GM18502 (cell line): ENCODE results near the gene ARHGEF19.
"Not testable (repeated sequence)": the region's sequence is repeated elsewhere in the genome, so short reads cannot be mapped to it uniquely, and the experiment has no call there.

Experiments used
- ATAC-seq: cut with Tn5 transposase; IDR thresholded peaks from one replicate; pipeline ENCODE4 v1.9.1; 2021; ENCODE audit warnings: mild to moderate bottlenecking; ENCODE audit not compliant: unreplicated experiment, poor library complexity

Gene ARHGEF19

GRCh38 chr1:16226129-16226489, 13.7 kb upstream of the ARHGEF19 start:
- no peak for ATAC-seq

DNA sequence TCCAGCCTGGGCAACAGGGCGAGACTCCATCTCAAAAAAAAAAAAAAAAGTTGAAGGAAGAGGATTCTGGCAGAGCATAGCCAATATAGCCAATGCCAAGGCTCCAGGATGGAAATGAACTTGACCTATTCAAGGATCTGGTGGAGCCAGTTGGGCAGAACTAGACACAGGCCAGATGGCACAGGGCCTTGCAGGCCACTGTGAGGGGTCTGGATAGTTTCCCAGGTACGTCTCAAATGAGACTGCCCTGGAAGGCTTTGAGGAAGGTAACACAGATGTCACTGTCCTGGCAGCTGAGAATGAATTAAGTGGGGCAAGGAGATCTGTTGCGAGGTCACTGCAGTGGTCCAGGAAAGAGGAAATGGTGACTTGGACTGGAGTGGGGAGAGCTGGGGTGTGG, 12.0 kb upstream of the ARHGEF19 start:
- ATAC-seq = no peak

GRCh38 chr1:16222716-16223115, 10.3 kb upstream of the ARHGEF19 start:
- not testable (repeated sequence) for ATAC-seq

DNA sequence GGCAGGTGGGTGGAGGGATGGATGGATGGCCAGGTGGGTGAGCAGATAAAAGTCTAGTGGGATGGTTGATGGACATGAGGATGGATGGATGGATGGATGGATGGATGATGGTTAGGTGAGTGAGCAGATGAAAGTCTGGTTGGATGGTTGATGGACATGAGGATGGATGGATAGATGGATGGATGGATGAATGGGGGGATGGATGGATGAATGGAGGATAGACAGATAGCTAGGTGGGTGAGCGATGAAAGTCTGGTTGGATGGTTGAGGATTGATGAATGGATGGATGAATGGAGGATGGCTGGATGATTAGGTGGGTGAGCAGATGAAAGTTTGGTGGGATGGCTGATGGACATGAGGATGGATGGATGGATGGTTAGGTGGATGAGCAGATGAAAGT, 9.0 kb upstream of the ARHGEF19 start:
- ATAC-seq = no peak

- ATAC-seq = no peak
These were observed 7.6 kb upstream of the ARHGEF19 start for GRCh38 chr1:16219968-16220500.

DNA sequence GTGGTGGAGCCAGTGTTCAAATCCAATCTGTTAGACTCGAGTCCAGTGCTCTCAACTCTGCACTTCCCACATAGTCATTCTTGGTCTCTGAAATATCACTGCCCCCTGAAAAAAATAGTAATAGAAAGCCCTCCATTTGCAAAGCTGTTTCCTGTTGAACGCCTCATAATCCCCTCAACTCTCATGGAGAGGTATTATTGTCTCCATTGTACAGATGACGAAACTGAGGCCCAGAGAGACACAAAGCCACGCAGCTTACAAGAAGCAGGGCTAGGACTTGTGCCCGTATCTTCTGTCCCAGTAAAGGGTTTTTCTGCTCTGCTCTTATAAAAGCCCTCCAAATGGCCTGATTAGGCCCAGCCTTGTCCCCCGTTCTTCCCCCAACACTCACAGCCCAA, 6.2 kb upstream of the ARHGEF19 start:
- no peak for ATAC-seq

- no peak for ATAC-seq
These were observed 5.7 kb upstream of the ARHGEF19 start for GRCh38 chr1:16218014-16218673.

- ATAC-seq = peak; percentile 91
These were observed 4.8 kb upstream of the ARHGEF19 start for GRCh38 chr1:16217061-16217785.

DNA sequence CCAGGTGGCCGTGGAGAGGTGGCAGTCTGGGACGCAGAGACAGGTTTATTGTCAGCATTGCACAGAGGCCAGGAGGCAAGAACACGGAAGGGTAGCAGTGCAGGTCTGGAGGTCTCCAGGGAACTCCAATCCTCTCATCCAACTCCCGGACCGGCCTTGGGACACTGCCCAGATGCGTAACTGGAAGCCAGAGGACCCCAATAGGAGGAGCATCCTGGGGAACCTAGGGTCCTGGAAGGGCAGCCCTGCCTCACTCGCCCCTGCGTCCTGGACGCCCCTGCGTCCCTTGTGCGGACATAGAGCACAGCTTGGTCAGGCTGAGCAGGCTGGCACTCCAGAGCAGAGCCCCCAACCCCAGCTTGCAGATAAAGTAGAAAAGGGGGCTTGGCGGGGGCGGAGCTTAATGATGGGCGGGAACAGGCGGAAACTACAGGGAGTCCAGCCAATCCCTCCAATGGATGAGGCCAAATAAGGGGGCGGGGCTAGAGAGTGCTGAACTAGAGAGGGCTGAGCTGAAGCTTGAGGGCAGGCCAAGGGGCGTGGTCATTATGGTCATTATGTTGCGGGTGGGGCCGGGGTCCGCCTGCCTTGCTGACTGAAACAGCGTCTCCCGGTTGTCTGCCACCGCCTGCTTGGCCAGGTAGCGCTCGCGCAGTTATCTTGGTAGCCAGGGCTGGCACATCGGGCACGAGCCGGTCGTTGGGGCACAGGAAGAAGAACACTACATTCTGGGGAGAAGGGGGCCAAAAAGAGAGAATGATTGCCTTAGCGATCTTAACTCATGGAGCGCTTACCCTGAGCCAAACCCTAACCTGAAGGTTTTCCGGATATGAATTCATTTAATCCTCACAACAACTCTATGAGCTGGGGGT, 3.7 kb upstream of the ARHGEF19 start:
- no peak for ATAC-seq

DNA sequence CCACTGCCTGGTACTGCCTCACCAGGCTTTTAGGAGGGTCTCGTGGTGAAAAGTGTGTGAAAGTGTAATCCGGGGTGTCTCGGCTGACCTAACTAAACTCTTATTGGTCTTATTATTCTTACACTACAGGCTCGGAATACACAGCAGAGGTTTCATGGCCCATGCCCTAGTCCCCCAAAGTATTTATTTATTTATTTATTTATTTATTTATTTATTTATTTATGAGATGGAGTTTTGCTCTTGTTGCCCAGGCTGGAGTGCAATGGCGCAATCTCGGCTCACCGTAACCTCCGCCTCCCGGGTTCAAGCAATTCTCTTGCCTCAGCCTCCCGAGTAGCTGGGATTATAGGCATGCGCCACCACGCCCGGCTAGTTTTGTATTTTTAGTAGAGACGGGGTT, 2.8 kb upstream of the ARHGEF19 start:
- not testable (repeated sequence) for ATAC-seq

GRCh38 chr1:16213544-16213943, 1.1 kb upstream of the ARHGEF19 start:
- not testable (repeated sequence) for ATAC-seq

- no peak for ATAC-seq
These were observed 561 bp upstream of the ARHGEF19 start for GRCh38 chr1:16213013-16213412.

DNA sequence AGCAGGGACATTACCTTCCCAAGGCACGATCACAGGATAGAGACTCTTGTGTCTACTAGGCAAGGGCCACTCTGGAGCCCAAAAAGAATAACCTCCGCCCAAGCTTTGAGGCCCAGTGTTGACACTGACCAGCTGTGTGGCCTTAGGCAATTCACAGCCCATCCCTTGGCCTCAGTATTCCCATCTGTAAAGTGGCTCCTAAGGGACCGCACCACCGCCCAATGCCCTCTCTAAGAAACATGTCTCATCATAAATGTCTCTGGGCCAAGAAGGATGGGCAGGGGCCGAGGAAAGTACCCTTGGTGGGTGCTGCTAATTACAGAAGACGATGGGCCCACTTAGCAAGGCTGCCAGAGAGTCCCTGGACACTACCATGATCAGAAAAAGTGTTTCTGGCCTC, 628 bp downstream of the ARHGEF19 start:
- ATAC-seq = no peak

DNA sequence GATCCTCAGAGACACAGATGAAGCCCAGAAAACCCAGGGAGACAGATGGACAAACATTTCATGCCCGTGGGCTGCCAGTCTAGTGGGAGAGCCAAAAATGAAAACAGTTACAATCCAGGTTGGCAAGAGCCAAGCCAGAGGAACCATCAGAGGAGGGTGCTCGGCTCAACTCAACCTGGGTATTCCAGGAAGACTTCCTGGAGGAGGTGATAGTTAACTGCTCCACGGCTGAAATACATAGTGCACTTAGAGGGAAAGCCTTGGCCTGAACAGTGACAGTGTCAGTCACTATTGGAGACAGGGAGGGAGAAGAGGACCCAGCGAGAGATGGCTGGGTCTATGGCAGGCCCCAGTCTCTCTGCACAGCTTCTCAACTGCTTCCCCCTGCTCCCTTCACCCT, 1.9 kb downstream of the ARHGEF19 start:
- no peak for ATAC-seq

DNA sequence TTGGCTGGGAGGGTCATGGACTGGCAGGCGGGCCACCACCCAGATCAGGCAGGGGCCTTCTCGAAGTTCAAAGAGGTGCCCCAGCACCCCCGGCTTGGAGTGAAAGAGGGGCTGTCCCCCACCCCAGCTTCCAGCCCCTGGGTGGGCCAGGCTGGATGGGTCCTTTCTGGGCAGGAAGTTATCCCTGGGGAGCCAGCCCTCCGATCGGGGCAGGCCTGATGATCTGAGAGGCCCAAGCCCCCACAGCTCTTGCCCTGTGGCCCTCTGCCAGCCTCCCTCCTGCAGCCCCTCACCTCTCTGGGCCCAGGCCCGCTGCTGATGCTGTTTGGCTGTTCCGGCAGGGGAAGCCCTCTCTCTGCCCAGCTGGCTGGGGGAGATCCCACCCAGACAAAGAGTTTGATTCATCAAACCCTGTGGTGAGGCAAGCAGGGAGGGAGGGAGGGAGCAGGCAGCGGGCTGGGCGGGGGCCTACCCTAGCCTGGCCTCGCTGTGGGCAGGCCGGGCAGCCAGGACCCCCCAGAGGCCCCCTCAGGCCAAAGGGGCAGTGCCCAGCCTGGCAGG, 2.5 kb downstream of the ARHGEF19 start:
- ATAC-seq = no peak

GRCh38 chr1:16209132-16209846, 3.2 kb downstream of the ARHGEF19 start:
- ATAC-seq = no peak

GRCh38 chr1:16208270-16208987, 4.0 kb downstream of the ARHGEF19 start:
- ATAC-seq = no peak

DNA sequence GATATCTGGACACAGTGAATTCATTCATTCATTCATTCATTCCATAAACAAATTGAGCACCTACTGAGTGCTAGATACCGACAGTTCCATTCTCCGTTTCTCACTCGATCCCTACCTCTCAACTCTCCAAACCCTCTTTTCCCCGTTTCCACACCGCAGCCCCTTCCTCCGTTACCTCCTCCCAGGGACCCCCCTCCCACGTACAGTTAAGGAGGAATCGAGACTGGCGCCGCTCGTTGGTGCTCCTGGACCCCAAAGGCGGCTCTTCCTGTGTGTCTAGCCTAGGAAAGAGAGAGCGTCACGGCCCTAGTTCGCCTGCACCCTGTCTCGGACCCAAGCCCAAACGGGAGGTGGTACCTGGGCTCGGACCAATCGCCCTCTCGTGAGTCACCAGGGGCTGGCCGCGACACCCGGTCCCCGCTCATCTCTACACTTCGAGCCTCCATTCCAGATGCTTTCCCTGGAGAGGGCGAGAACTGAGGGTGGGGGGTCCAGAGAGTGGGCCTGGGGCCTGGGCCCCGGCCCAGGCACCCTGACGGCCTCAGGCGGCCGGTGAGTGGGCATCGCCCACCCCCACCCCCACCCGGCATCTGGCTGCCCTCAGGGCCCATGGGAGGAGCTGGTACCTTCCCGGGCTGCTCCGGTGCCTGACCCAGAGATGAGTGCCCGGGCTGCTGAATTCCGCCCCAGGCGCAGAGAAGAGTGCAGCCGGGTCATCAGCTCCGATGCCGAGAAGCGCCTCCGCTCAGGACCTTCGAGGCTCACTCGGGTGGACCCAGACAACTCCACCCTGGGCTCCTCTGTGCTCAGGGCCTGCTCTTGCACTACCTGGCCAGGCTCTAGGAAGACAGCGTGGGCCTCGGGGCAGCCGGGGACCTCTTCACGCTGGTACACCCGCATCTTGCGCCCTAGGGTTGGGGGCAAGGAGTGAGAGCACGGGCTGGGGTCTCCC, 4.9 kb downstream of the ARHGEF19 start:
- ATAC-seq = no peak
